Fibroblast of lung (primary cell): ENCODE results near the gene LYAR. TPM values are rescaled to one million over a fixed set of nuclear protein-coding genes. Genes with fewer than 3 reads are reported as not detected.
A peak's percentile ranks its signal among the peaks of the same experiment; 100 is the strongest.

Experiments used
- DNase-seq, 2 donors: peaks; one replicate each; pipeline versions ENCODE4 v3.0.0 to v3.0.0-alpha.2; 2010; ENCODE audit warnings: low read depth in 2 of 2
- H2AFZ ChIP-seq: 2 replicates; pipeline ENCODE4 v1.5.1; 2012; ENCODE audit warnings: low read length, control low read depth, inconsistent platforms
- H3K27ac ChIP-seq: 2 replicates; pipeline ENCODE4 v1.5.1; 2011; ENCODE audit warnings: low read length, control low read depth; ENCODE audit not compliant: insufficient read depth
- H3K27me3 ChIP-seq: 2 replicates; pipeline ENCODE4 v1.5.1; 2011; ENCODE audit warnings: mild to moderate bottlenecking, low read length; ENCODE audit not compliant: control insufficient read depth, insufficient read depth
- H3K36me3 ChIP-seq: 2 replicates; pipeline ENCODE4 v1.5.1; 2011; ENCODE audit warnings: low read length; ENCODE audit not compliant: control insufficient read depth, insufficient read depth
- H3K4me1 ChIP-seq: 2 replicates; pipeline ENCODE4 v1.5.1; 2011; ENCODE audit warnings: low read length; ENCODE audit not compliant: control insufficient read depth, insufficient read depth; ENCODE audit errors: extremely low read depth
- H3K4me2 ChIP-seq: 2 replicates; pipeline ENCODE4 v1.5.1; 2011; ENCODE audit warnings: low read length, control low read depth; ENCODE audit not compliant: insufficient read depth; ENCODE audit errors: extremely low read depth
- H3K4me3 ChIP-seq, 4 experiments: fragments of 200-600 bp in 1 of 4; sonication (generic) in 1 of 4; replicated peaks in 1 of 4; 2 replicates each; pipeline ENCODE4 v1.5.1; 2011 to 2016; ENCODE audit warnings: low read length in 4 of 4, low read depth in 3 of 4, mild to moderate bottlenecking in 3 of 4, control low read depth in 2 of 4, inconsistent platforms in 1 of 4, mixed read lengths in 1 of 4; ENCODE audit not compliant: insufficient read depth in 1 of 4; ENCODE audit errors: control extremely low read depth in 1 of 4
- H3K79me2 ChIP-seq: 2 replicates; pipeline ENCODE4 v1.5.1; 2012; ENCODE audit warnings: mild to moderate bottlenecking, low read length, inconsistent platforms; ENCODE audit not compliant: control insufficient read depth, insufficient read depth
- H3K9ac ChIP-seq: 2 replicates; pipeline ENCODE4 v1.5.1; 2011; ENCODE audit warnings: mild to moderate bottlenecking, low read length, control low read depth; ENCODE audit not compliant: insufficient read depth
- H3K9me3 ChIP-seq: 2 replicates; pipeline ENCODE4 v1.5.1; 2012; ENCODE audit warnings: low read depth, low read length; ENCODE audit not compliant: control insufficient read depth, insufficient read depth
- H4K20me1 ChIP-seq: 2 replicates; pipeline ENCODE4 v1.5.1; 2011; ENCODE audit warnings: low read length; ENCODE audit not compliant: control insufficient read depth, insufficient read depth; ENCODE audit errors: extremely low read depth
- EZH2 ChIP-seq: IDR thresholded peaks from 2 replicates; pipeline ENCODE4 v1.5.1; 2012; ENCODE audit warnings: low read length, control low read depth, mild to moderate bottlenecking; ENCODE audit errors: missing control alignments
- polyA plus RNA-seq, 2 donors: library from polyadenylated mRNA; depleted of rRNA in 1 of 2; stranded (reverse) in 1 of 2; unstranded in 1 of 2; fragments of >200 nt; gene quantifications; 2 replicates each; pipeline ENCODE4 v1.2.1, GENCODE V29; 2011 to 2012; ENCODE audit warnings: missing spikeins in 1 of 2
- total RNA-seq: library from RNA; depleted of rRNA; stranded (reverse); fragments of >200 nt; gene quantifications from 2 replicates; pipeline ENCODE4 v1.2.1, GENCODE V29; 2014
- TF ChIP-seq, protein P1 (sequence below), 2 donors: IDR thresholded peaks in 1 of 2; conservative IDR thresholded peaks in 1 of 2; 1 replicate in 1 of 2; 2 replicates in 1 of 2; pipeline ENCODE4 v1.5.1; 2011 to 2012; ENCODE audit warnings: low read length in 2 of 2, control low read depth in 1 of 2, inconsistent platforms in 1 of 2, low read depth in 1 of 2, mild to moderate bottlenecking in 1 of 2

The LYAR gene
- total and polyA plus RNA-seq, 2 donors (not counting 1 experiment from before 2014, with no cell fraction given) = 10.1 to 11.1 TPM

DNA sequence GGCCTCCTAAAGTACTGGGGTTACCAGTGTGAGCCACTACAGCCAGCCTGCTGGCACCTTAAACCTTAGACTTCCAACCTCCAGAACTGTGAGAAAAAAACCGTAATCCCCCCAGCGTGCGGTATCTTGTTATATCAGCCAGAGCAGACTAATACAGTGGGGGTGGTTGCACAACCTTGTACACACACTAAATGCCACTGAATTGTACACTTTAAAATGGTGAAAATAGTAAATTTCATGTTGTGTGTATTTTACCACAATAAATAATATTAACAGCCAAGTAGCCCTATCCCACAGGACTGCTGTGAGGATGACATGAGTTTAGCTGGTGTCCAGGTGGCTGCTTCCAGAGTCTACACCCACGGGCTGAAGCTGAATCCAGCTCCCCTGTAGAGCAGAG lies 38.9 kb upstream of the LYAR start:
- Histone ChIP-seq H3K27me3 (no peaks in the 10 kb centered on the region), H3K27ac (no peak overlapping the region), H3K9me3 (no peaks in the 10 kb centered on the region), H3K9ac (no peak overlapping the region), H4K20me1 (no peaks in the 10 kb centered on the region), H3K79me2 (no peaks in the 10 kb centered on the region), H2AFZ (no peak overlapping the region), H3K36me3 (no peaks in the 10 kb centered on the region), H3K4me1 (no peaks in the 10 kb centered on the region), H3K4me3 (no peak overlapping the region), H3K4me2 (no peak overlapping the region)
- DNase-seq = no peak
- TF ChIP-seq EZH2 = no peak
- TF ChIP-seq, protein P1, sequence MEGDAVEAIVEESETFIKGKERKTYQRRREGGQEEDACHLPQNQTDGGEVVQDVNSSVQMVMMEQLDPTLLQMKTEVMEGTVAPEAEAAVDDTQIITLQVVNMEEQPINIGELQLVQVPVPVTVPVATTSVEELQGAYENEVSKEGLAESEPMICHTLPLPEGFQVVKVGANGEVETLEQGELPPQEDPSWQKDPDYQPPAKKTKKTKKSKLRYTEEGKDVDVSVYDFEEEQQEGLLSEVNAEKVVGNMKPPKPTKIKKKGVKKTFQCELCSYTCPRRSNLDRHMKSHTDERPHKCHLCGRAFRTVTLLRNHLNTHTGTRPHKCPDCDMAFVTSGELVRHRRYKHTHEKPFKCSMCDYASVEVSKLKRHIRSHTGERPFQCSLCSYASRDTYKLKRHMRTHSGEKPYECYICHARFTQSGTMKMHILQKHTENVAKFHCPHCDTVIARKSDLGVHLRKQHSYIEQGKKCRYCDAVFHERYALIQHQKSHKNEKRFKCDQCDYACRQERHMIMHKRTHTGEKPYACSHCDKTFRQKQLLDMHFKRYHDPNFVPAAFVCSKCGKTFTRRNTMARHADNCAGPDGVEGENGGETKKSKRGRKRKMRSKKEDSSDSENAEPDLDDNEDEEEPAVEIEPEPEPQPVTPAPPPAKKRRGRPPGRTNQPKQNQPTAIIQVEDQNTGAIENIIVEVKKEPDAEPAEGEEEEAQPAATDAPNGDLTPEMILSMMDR (conservative IDR thresholded peaks at IDR 0.05 in 1 of 2, IDR thresholded peaks at IDR 0.05 in 1 of 2; ENCODE audit: low read depth in 1 of 2, low read length in 2 of 2) = no peak

DNA sequence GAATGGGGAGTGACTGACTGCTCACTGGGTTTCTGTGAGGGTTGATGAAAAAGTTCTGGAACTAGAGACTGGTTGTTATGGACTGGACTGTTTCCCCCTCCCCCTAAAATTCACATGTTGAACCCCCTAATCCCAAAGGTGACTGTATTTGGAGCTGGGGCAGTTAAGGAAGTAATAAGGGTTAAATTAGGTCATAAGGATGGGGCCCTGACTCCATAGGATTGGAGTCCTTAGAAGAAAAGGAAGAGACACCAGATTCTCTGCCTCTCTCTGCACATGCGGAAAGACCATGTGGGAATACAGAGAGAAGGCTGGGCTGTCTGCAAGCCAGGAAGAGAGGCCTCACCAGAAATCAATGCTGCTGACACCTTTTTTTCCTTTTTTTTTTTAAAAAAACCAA lies 38.3 kb upstream of the LYAR start:
- Histone ChIP-seq H3K9ac (no peak overlapping the region), H2AFZ (no peak overlapping the region), H3K4me3 (no peak overlapping the region), H3K79me2 (no peaks in the 10 kb centered on the region), H4K20me1 (no peaks in the 10 kb centered on the region), H3K9me3 (no peaks in the 10 kb centered on the region), H3K4me2 (no peak overlapping the region), H3K27ac (no peak overlapping the region), H3K27me3 (no peaks in the 10 kb centered on the region), H3K36me3 (no peaks in the 10 kb centered on the region), H3K4me1 (no peaks in the 10 kb centered on the region)
- TF ChIP-seq, protein P1 (conservative IDR thresholded peaks at IDR 0.05 in 1 of 2, IDR thresholded peaks at IDR 0.05 in 1 of 2; ENCODE audit: low read depth in 1 of 2, low read length in 2 of 2) = no peak
- no peak for DNase-seq

DNA sequence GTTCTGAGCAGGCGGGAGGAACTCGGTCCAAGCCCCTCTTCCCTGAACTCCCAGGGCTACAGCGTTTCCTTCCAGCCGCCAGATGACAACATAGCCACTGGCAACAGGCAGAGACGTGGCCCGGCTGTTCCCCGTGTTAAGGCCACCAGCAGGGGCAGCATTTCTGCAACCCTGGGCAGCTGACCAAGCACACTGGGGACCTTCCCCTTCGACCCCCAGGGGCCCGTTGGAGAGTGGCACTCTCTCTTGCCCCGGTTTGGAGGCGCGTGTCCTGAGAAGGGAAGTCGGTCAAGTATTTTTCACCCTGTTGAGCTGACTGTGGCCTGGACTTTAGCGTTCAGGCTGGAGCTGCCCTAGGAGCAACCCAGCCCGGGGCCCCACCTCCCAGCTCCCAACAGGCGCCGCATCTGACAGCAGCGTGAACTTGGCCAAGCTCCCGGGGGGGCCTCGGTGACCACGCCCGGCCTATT lies 37.7 kb upstream of the LYAR start:
- Histone ChIP-seq H3K4me3 (no peak overlapping the region), H3K27me3 (no peaks in the 10 kb centered on the region), H3K27ac (no peak overlapping the region), H3K9me3 (no peaks in the 10 kb centered on the region), H3K79me2 (no peaks in the 10 kb centered on the region), H3K4me1 (no peaks in the 10 kb centered on the region), H3K4me2 (no peak overlapping the region), H2AFZ (peak overlapping the region; percentile 67), H3K9ac (no peak overlapping the region), H3K36me3 (no peaks in the 10 kb centered on the region), H4K20me1 (no peaks in the 10 kb centered on the region)
- peak in 1 of 2 donors; percentile 37 for DNase-seq
- TF ChIP-seq, protein P1 (conservative IDR thresholded peaks at IDR 0.05 in 1 of 2, IDR thresholded peaks at IDR 0.05 in 1 of 2; ENCODE audit: low read depth in 1 of 2, low read length in 2 of 2) = peak; percentile 42 to 58
- TF ChIP-seq EZH2 = no peak
